ENCODE measurements around the gene SMIM1.

SMIM1 gene

GRCh38 chr1:3777078-3777547, 4.6 kb downstream of the SMIM1 start:
- DNase-seq (ENCODE audit: low read depth in 2 of 2), result no peak

- DNase-seq (ENCODE audit: low read depth in 2 of 2), result no peak
Observed at GRCh38 chr1:3777647-3778589, 5.4 kb downstream of the SMIM1 start.

- DNase-seq (ENCODE audit: low read depth in 2 of 2), result no peak
Observed at GRCh38 chr1:3778590-3779264, 6.2 kb downstream of the SMIM1 start.

- DNase-seq (ENCODE audit: low read depth in 2 of 2), result no peak
Observed at GRCh38 chr1:3779265-3779911, 6.8 kb downstream of the SMIM1 start.

- no peak for DNase-seq (ENCODE audit: low read depth in 2 of 2)
Observed at GRCh38 chr1:3779912-3780416, 7.4 kb downstream of the SMIM1 start.

- DNase-seq (ENCODE audit: low read depth in 2 of 2), result no peak
Observed at GRCh38 chr1:3780901-3781300, 8.4 kb downstream of the SMIM1 start.

GRCh38 chr1:3783651-3784474, 11.3 kb downstream of the SMIM1 start:
- DNase-seq (ENCODE audit: low read depth in 2 of 2), result no peak

- DNase-seq (ENCODE audit: low read depth in 2 of 2), result no peak
Observed at GRCh38 chr1:3785045-3785444, 12.5 kb downstream of the SMIM1 start.

- no peak for DNase-seq (ENCODE audit: low read depth in 2 of 2)
Observed at GRCh38 chr1:3785456-3786157, 13.1 kb downstream of the SMIM1 start.

- DNase-seq (ENCODE audit: low read depth in 2 of 2), result no peak
Observed at GRCh38 chr1:3786468-3787348, 14.2 kb downstream of the SMIM1 start.

- DNase-seq (ENCODE audit: low read depth in 2 of 2), result no peak
Observed at GRCh38 chr1:3787349-3787715, 14.8 kb downstream of the SMIM1 start.

- DNase-seq (ENCODE audit: low read depth in 2 of 2), result no peak
Observed at GRCh38 chr1:3787745-3788605, 15.4 kb downstream of the SMIM1 start.

- no peak for DNase-seq (ENCODE audit: low read depth in 2 of 2)
Observed at GRCh38 chr1:3788756-3789420, 16.3 kb downstream of the SMIM1 start.

- no peak for DNase-seq (ENCODE audit: low read depth in 2 of 2)
Observed at GRCh38 chr1:3789421-3790300, 17.1 kb downstream of the SMIM1 start.

GRCh38 chr1:3790500-3790923, 18.0 kb downstream of the SMIM1 start:
- DNase-seq (ENCODE audit: low read depth in 2 of 2), result no peak

- no peak for DNase-seq (ENCODE audit: low read depth in 2 of 2)
Observed at GRCh38 chr1:3790952-3791351, 18.4 kb downstream of the SMIM1 start.
